ENCODE data around the gene STX8.

The STX8 gene

DNA sequence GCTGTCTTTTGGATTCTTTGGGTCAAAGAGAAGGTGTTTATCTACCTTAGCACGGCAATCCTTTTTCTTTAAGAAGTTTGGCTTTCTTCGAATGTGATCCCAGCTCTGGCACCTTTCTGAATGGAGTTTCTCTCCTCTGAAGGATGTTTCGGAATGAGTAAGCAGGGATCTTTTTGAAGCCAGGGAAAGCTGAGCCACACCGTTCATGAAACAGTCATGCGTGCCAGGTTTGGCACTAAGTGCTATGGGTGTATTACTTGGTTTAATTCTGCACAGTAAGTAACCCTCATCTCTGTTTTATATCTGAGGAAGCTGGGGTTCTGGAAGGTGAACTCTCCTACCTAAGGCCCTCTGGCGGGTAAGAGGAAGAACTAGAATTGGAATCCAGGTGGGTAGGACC lies 319.8 kb downstream of the STX8 start:
- no peak for DNase-seq

DNA sequence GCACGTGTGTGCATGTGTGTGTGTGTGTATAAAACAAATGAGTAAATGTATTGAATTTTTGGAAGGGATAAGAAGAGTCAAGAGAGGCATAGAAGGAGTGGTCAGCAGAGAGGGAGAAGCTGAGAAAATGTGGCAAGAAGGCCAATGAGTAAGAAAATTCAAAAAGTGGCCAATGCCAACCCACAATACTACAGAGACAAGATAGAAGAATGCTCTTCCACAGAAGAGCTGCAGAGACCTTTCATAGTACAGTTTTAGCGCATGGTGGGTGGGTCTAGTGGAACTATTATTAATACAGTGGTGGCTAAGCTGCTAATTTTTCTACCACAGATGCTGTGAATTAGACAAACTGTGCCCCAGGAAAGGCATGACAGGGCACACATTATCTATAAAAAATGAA lies 320.8 kb downstream of the STX8 start:
- DNase-seq, result no peak

DNA sequence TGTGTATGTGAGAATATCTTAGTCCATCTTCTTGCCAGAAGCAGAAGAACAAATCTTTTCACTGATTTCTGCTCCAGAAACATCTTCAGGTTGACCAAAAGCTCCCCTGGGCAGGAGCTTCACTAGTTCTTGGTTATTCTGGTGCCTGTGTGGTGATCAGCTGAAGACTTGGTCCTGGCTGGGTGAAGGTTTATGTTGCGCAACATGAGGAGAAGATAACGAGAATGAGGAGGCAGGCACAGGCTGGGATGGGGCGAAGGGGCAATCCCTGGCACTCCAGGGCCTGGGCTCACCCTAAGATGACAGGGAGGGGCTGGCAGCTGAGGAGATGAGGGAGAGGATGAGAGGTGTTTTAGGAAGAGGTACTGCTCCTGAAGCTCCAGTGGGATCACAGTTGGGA lies 322.3 kb downstream of the STX8 start:
- DNase-seq, result no peak

DNA sequence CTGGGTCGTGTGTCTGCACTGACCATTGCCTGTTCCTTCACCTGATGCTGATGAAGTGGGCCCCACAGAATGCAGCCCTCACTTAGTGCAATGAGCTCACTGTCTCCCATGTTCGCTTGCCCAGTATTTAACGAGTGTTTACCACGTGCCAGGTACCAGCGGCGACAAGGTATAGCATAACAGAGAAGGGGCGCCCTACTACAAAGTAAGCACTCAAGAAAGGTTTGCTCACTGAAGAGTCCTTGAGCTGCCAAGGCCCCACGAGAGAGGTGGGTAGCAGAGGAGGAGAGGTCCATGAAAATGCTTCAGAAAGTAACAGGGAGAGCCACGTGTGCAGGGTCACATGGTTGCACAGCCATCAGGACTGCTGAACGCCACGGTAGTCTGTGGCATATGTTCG lies 324.3 kb downstream of the STX8 start:
- no peak for DNase-seq

DNA sequence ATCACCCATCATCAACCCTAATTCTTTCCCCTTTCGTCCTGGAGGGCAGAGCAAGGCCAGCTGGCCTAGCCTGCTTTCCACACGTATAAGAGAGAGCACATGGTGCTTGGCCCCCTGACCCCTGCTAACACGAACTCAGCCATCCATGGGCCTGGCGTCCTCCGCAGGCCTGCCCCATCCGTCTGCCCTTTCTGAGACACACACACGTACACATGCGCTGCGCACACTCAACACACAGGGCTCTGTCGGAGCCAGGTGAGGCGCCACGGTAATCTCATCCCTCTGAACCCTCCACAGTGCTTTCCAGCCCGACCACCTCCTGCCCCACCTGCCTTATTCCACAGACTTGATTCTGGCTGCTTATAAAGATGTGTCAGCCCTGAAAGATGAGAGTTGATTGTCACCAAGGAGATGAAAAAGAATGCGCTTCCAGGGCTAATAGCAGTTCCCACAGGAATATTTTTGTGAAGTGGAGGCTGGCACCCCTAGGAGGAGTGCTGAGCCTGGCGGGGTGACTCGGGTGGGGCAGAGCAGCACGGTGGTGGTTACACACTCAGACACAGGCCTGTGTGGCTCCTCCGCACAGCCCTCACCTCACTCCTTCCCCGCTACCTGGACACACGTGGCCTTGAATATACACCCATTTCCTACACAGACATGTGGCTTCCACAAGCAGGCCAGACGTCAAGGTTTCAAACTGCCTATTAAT lies 326.2 kb downstream of the STX8 start:
- DNase-seq, result no peak

DNA sequence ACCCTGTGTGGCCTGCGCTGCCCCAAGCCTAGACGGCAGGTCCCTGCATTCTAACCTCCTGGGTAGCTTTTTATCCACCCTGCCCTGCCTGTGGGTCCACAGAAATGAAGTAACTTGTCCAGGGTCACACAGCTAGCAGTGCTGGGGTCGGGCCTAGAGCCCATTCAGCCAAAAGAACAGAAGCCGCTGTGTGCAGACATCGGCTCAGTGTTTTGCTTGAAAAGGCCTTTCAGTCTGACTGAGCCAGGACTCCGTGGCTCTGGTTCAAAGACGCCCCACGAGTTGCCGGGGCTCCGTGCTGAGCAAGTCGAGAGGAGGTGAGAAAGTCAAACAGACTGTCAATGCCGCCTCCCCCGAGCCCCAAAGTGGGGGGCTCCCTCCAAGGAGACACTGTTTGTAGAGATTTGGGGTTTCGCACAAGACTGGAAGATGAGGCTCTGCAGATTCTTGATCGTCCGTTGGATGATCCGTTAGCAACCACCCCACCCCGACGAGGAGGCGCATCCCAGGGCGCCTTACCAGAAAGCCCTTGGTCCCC lies 328.1 kb downstream of the STX8 start:
- no peak for DNase-seq

DNA sequence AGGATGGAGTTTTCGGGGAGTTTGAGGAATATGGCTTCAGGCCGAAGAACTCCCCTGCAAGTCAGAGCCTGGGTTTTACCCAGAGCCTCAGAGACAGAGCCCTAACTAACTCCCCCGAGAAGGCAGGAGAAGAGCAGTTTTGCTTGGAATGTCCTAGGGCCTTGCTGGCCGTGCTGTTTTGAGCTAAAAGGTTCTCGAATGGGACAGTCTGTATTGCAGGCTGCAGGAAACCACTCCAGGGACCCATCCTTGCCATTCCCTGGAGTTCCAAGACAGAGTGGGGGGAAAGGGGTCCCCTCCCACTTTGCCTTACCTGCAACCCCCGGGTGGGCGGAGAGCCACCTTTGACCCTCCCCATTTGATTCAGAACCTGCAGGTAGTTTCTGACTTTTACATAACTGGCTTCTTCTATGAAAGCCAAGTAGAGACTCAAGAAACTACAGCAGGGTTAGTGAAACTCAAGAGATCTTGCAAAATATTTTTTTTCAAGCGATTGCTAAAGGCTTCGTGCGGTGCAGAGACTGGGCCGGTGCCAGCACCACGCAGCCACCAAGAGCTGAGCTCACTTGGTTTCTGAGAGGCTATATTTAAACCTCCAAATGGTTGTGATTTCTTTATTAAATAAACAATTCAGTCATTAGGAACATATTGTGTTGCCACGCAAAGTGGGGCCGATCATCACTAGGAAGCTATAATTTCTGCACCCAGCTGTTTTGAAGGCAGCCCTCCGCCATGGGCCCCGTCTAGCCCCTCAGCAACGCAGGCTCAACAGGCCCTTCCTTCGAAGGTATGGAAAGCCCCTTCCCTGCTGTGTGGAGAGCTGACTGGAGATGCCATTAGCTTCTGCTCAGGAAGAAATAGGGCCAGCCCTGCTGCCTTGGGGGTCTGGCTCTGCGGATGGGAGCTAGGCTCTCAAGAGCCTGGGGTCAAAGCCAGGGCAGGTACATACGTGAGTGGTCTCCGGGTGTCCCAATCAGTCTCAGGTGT lies 331.3 kb downstream of the STX8 start:
- DNase-seq, result no peak

DNA sequence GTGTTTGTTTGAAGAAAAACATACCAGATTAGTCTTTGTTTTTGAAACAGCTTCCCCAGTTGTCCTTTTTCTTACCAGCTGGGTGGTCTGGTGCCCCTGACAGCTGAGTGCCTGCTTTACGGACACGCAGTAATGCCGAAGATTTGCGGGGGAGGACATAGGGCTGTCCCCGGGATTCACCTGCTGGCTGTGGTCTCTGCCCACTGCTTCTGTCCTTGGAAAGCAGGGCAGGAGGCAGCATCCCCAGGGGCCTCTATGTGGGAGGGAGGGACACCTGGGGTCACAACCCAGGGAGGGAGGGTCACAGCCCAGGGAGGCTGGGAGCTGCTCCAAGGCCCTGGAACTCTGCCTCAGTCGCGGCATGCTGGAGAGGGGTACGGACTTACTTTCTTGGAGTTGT lies 332.6 kb downstream of the STX8 start:
- no peak for DNase-seq

DNA sequence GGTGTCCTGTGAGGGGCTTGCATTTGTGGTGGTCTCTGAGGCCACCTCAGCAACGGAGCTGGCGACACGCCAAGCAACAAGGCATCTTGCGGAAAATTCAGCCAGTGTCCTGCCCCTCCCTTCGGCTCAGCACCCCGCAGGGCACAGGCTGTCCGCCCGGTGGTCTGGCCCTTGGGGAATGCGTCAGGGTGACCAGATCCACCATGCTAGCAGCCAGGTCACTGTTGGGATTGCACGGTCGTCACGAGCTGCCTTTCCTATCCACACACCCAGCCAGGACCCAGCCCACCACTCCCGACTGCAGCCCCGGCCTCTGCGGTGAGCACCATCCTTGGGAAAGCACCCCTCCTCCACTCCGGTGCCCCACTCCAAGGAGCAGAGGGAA lies 333.1 kb downstream of the STX8 start:
- no peak for DNase-seq

DNA sequence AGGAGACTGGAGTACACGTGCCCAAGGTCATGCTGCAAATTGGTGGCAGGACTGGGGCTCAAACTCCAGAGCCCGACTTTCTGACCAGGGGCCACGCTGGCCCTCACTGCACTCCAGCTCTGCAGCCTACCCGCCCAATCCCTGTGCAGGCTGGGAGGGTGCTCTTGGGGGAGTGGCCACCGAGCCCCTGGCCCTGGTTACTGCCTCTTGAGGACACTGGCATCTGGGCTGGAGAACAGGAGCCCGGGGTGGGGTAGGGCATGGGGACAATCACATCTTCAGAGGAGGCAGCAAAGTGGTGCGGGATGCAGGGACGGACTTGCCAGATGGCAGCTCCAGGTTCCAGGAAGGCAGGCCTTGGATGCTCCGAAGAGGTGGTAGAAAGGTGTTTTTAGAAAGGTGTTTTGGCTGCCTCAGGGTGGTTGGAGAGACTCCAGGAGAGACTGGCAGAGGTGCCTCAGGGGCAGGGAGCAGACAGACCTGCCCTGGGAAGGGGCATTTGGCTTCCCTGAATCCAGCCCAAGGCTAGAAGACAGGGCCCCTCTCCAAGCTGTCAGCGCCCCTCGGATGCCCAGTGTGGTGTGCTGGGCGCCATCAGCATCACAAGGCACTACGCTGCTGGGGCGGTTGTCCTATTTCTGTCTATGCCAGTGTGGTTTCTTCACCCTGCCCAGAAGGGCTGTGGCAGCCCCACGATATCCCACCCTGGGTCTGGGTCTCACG lies 333.7 kb downstream of the STX8 start:
- no peak for DNase-seq

DNA sequence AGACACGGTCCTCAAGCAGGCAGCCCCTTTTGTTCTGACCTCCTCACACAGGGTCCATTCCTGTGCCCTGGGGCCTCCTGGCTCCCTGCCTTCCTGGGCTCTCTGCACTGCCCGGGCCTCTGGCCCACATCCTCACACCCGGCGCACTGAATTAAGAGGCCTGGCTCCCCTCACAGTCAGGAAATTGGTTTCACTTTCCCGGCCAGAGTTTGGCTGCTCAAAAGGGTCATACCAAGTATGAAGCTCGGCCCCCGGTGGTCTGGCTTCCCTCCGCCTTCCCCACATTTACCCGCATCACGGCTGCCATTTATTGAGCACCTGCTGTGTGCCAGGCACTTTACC lies 334.3 kb downstream of the STX8 start:
- no peak for DNase-seq

DNA sequence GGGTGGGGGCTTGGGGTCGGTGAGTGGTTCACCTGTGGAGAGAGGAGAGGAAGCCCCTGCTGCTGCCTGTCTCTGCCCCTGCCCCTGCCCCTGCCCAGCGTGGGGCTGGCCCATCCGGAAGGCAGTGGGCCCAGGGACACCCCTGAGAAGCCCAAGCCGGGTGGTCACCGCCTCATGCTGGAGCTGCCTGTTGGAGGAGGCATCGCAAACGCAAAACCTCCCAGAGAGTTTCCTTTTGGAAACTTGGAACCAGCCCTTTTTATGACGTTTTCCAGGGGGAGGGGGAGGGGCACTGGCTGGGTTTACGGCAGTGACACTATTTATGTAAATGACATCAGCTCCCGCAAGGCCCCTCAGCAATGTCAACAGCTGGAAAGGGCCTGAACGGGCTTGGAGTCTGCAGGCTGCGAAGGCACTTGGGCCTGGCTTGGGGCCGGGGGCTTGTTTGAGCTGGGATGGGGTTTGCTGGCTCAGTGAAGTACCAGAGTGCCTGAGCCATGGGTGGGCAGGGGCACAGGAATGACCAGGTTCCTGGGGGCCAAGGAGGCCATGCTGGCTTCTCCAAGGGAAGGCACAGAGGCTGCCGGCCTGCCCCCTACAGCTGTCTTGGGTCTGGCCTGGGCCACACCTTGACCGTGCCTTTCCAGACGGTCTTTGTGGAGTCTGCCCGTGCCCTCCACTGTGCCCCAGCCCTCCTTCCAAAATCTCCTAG lies 334.8 kb downstream of the STX8 start:
- DNase-seq, result no peak

DNA sequence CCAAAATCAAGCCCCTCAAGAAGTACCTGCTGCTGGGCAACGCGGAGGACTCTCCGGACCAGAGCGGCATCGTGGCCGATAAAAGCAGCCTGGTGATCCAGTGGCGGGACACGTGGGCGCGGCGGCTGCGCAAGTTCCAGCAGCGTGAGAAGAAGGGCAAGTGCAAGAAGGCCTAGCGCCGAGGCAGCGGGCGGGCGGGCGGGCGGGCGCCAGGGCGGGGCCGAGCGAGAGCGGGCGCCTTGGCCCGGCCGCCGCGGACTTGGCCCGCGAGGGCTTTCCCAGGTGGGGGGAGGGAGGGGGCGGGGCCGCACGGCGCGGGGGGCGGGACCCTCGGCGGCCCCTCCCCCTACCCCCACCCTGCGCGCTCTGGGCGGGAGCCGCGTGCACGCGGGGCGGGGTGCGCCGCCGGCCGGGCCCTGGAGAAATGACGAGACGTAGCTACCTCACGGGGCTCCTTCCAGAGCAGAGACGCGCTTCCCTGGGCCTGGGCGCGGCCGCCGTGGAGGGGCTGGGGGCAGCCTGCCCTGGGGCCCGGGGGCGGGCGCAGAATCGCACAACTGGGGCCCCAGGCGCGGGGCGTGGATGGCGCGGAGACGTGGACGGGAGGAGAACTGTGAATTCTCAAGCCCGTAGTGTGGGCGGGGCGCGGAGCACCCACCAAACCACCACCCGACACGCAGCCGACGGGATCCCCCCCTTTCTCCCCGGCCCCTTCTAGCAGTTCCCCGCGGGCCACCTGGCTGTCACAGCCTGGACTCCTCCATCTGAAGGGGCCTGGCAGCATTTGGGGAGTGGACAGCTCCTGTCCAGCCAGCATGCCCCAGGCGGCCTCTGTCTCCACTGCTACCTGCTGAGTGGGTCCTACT lies 335.6 kb downstream of the STX8 start:
- DNase-seq, result no peak

DNA sequence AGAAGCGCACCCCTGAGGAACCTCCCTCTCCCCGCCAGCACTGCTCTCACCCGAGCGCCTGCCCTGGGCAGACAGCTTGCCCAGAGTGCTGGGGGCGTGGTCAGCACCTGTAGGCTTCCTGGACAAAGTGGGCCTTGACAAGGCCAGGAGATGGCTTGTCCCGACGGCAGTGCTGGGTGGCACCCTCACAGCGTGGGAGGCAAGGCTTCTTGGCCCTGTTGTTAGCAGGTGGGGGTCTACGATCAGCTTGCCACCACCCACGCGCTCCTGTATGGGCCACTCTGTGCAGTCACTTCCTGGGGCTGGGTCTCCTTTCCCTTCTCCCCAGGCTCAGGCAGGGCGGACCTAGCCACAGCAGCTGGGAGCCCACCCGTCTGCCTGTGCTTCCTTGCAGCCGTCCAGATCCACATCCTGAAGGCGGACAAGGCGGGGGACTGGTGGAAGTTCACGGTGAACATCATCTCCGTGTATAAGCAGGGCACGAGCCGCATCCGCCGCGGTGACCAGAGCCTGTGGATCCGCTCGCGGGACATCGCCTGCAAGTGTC lies 336.3 kb downstream of the STX8 start:
- DNase-seq, result no peak

DNA sequence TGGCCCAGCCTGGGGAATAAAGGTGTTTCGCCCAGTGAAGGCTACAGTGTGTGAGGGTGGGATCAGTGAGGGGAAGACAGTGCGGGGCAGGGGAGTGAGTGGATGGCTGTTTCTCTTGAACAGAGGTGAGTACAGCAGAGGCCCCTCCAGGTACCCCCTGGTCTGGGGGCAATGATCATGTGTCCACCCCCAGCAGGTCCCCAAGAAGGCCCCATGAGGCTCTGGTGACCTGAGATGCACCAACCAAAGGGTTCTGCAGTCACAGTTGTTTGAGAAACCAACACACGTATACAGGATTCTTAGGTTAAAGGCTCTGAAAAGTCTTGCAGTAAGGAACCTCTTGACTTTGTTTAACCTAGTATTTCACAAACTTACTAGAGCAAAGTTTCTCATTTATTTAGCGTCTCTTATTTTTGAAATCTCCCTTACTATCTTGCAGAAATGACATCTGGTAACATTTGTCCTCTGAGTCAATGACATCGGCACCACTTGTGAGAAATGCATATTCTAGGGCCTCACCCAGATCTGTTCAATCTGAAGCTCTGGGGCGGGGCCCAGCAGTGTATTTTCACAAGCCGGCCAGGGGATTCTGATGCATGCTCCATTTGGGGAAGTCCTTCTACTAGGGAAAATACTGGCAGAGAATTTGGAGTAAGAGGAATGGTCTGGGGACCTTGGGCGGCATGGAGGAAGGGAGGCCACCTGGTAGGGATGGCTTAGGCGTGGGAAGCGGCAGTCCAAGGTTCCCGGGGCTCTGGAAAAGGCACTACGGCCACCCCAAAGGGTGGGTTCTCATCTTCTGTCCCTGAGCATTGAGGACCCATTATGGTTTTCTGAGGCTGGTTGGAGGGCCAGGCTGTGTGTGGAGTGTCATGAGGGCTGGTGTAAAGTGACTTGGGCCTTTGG lies 337.0 kb downstream of the STX8 start:
- no peak for DNase-seq

DNA sequence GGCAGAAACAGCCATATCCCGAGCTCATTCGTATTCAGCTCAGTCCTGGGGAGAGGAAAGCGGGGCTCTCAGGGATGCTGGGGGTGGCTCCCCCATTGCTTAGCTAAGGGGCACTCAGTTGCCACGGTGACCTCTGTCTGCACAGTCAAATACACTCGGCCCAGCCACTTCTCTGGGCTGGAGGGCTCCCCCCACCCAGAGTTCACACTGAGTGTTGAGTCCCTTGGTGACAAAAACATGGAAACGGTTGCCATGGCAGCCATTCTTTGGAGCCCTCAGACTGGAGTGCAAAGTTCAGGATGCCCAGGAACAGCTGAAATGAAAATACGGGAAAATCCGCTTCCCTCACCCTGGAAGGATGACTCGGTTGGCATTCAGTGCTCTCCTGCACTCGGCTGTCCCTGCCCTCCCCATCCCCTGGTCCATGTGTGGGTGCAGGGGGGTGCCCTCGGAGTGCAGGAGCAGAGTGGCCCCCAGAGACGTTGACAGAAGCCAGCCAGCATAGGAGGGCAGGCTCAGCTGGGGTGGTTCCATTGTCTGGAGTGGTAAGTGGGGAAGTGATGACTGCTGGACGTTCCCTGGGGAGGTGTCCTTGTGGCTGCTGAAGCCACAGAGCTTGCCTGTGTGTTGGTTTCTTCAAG lies 337.8 kb downstream of the STX8 start:
- no peak for DNase-seq

DNA sequence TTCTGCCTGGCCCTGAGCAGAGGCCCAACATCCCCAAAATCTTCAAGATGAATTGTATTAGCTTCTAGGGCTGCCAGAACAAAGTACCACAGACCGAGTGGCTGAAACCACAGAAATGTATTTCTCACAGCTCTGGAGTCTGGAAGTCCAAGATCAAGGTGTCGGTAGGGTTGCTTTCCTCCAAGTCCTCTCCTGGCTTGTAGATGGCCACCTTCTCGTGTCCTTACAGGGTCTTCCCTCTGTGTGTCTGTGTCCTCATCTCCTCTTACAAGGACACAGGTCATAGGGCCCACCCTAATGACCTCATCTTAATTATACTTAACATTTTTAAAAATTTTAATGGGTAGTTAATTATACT lies 338.6 kb downstream of the STX8 start:
- no peak for DNase-seq

DNA sequence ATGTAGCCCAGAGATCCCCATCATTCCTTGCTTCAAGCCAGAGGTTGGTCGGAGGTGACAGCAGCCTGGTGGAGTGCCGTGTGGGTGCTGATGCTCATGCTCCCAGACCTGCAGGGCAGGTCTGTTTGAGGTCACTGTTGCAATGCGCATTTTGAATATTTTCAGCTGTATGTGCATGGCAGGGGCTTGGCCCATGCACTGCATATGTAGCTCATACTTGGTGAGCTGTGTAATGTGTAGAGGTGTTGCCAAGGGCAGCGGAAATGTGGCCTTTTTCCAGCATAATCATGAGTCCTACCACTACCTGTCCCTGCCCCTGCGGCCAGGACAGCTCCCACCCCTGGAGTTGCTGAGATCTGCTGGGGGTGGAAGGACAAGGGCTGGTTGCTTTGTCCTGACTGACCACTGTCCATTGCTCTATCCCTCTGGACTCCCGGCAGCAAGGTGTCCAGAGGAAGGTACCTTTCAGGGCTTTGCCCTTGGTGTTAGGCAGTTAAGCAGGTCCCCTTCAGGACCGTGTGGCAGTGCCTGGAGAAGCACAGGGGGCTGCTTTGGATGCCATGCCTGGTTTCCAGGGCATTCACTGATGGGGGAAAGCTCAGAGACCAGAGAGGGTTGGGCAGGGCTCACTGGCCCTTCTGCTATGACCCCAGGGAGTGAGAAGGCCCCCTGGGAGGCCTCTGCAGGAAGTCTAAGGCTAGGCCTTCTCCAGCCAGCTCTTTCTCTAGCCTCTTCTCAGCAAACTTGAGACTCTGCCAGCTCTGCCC lies 339.2 kb downstream of the STX8 start:
- DNase-seq, result no peak

DNA sequence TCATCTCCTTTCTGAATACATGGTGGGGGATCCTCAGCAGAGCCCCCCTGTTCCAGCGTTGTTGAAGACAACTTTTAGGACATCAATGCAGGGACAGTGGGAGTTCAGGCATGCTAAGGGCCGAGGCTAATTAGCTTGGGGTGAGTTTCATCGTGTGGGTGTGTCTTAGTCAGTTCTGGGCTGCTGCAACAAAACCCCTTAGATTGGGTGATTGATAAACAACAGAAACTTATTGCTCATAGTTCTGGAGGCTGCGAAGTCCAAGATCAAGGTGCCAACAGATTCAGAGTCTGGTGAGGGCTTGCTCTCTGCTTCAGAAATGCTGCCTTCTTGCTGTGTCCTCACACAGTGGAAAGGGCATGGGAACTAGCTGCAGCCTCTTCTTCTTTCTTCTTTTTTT lies 340.3 kb downstream of the STX8 start:
- no peak for DNase-seq
